Omental fat pad (tissue), 4 donors: Measurements from ENCODE around the gene ILKAP. TPM values are rescaled to one million over a fixed set of nuclear protein-coding genes. Genes with fewer than 3 reads are reported as not detected.

Experiments
- ATAC-seq: fragments of 150-250 bp; one replicate; pipeline ENCODE4 v1.9.1; 2016; ENCODE audit warnings: mild to moderate bottlenecking, moderate library complexity; ENCODE audit not compliant: low FRiP score
- DNase-seq: peaks from one replicate; pipeline ENCODE4 v3.0.0-alpha.2; 2019; ENCODE audit warnings: low spot score
- CTCF ChIP-seq, 3 donors: fragments of 450-650 bp; IDR thresholded peaks; one replicate each; pipeline ENCODE4 v1.5.1; 2016 to 2017; ENCODE audit warnings: antibody characterized with exemption in 3 of 3, mild to moderate bottlenecking in 3 of 3, moderate library complexity in 2 of 3
- total RNA-seq, 4 donors: library from RNA; depleted of rRNA; stranded (reverse); fragments of >200 nt; gene quantifications; one replicate each; pipeline ENCODE4 v1.1.0, GENCODE V29; 2016

Gene ILKAP
- total RNA-seq, 4 donors from 2014 or later: 20.2 to 51.8 (median 29.7) TPM

DNA sequence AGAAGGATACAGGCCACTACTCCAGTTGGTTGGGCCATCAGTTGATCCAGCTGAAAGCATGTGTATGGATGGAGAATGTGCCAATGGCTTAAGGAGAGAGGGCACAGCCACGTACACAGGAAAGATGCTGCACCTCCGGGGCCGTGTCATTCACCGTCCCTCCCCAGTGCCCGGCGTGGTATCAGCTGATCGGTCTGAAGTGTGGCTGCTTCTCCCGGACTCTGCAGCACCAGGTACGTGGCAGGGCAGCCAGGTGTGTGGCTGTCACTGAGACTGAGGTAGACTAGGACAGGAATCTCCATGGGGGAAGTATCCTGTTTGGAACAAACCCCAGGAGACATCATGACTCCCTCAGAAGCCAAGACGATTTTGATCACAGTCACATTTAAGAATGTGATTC, 48.9 kb downstream of the ILKAP start:
- ATAC-seq (no peak), DNase-seq (no peak)
- TF ChIP-seq CTCF (IDR thresholded peaks at IDR 0.05): no peak

GRCh38 chr2:238152771-238153688, 50.5 kb downstream of the ILKAP start:
- no peak for TF ChIP-seq CTCF (IDR thresholded peaks at IDR 0.05)
- ATAC-seq (no peak), DNase-seq (no peak)

DNA sequence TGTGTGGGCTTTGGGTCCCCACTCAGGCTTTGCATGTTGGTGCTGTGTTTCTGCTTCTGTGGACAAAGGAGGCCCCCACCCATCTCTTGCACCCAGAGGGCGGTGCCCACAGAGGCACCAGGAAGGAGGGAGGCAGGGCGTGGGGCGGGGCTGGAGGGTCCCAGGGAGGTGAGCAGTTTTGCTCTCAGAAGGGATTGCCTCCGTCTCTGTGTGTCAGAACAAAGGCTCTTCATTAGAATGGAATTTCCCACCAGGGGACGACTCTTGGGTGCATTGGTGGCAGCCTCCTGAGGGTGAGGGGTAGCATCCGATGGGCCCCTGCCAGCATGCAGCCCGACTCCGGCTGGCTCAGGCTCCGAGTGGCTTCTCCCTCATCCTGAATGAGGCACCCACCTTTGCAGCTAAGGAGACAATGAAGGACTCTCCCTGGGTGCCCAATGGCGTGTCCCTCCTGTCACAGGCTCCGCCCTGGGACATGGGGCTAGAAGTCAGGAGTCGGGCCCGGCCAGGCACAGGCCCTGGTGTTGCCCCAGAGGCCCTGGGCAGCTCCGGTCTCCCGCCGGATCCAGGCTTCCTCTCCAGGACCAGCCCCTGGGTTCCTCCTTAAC, 51.8 kb downstream of the ILKAP start:
- DNase-seq (no peak), ATAC-seq (no peak)
- TF ChIP-seq CTCF (IDR thresholded peaks at IDR 0.05): no peak

- DNase-seq: no peak
- no peak for TF ChIP-seq CTCF (IDR thresholded peaks at IDR 0.05)
- no peak for ATAC-seq
Measured at GRCh38 chr2:238151205-238151604, 52.3 kb downstream of the ILKAP start.

DNA sequence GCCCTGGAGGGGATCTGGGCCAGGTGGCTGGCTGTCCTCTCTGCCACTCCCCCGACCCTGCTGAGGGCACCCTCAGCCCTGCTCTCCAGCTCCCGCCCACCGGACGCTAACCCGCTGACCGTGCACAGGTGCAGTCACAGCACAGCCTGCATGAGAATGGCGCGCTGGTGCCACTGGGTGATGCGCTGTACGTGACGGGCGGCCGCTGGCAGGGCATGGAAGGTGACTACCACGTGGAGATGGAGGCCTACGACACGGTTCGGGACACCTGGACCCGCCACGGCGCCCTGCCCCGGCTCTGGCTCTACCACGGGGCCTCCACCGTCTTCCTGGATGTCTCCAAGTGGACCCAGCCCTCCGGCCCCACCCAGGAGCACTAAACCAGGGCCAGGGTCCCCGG, 52.8 kb downstream of the ILKAP start:
- ATAC-seq (no peak), DNase-seq (no peak)
- TF ChIP-seq CTCF (IDR thresholded peaks at IDR 0.05): no peak

GRCh38 chr2:238149841-238150572, 53.5 kb downstream of the ILKAP start:
- no peak for TF ChIP-seq CTCF (IDR thresholded peaks at IDR 0.05)
- ATAC-seq: no peak
- no peak for DNase-seq
